A673 (cell line): ENCODE data around the gene MEGF11. TPM values are rescaled to one million over a fixed set of nuclear protein-coding genes. Genes with fewer than 3 reads are reported as not detected.

Experiments
- BruUV-seq: library from RNA; stranded (reverse); fragments of 400-500 nt; replicated peaks from 2 replicates; lab custom pipeline; 2021; lab: Mats Ljungman, UMichigan
- CTCF ChIA-PET: fragments of 300-600 bp; sonication (Branson Sonifier 250); formaldehyde crosslinking; loops from one replicate; lab custom pipeline; 2022; ENCODE audit warnings: antibody characterized with exemption; lab: Charles Lee
- POLR2A ChIA-PET: fragments of 300-600 bp; sonication (Branson Sonifier 250); formaldehyde crosslinking; loops from one replicate; lab custom pipeline; 2022; ENCODE audit warnings: antibody characterized with exemption; ENCODE audit not compliant: low non-redundant PET; lab: Charles Lee
- DNase-seq: peaks from one replicate; pipeline ENCODE4 v3.0.0-alpha.2; 2015; ENCODE audit warnings: low spot score
- H3K27ac ChIP-seq: fragments of 200-600 bp; sonication (generic); 2 replicates; pipeline ENCODE4 v1.5.1; 2016; ENCODE audit warnings: mixed run types, low read depth, mild to moderate bottlenecking, mixed read lengths, antibody characterized with exemption, low read length; ENCODE audit not compliant: poor library complexity, severe bottlenecking
- H3K27me3 ChIP-seq: fragments of 200-600 bp; sonication (generic); replicated peaks from 2 replicates; pipeline ENCODE4 v1.6.1; 2017; ENCODE audit warnings: mixed run types, low read depth, mild to moderate bottlenecking, mixed read lengths, antibody characterized with exemption, low read length; ENCODE audit not compliant: insufficient read depth, poor library complexity
- H3K36me3 ChIP-seq: fragments of 200-600 bp; sonication (generic); 2 replicates; pipeline ENCODE4 v1.6.1; 2016; ENCODE audit warnings: mixed run types, mild to moderate bottlenecking, mixed read lengths, antibody characterized with exemption, low read length; ENCODE audit not compliant: insufficient read depth, poor library complexity, severe bottlenecking
- H3K4me1 ChIP-seq: fragments of 200-600 bp; sonication (generic); 2 replicates; pipeline ENCODE4 v1.6.1; 2017; ENCODE audit warnings: mixed run types, mild to moderate bottlenecking, mixed read lengths, antibody characterized with exemption, low read length; ENCODE audit not compliant: insufficient read depth, poor library complexity, severe bottlenecking
- H3K4me3 ChIP-seq: fragments of 200-600 bp; sonication (generic); 2 replicates; pipeline ENCODE4 v1.5.1; 2016; ENCODE audit warnings: low read depth, mixed run types, mild to moderate bottlenecking, mixed read lengths, low read length; ENCODE audit not compliant: poor library complexity, severe bottlenecking
- H3K9me3 ChIP-seq: fragments of 200-600 bp; sonication (generic); 2 replicates; pipeline ENCODE4 v1.6.1; 2016; ENCODE audit warnings: mixed run types, low read depth, mild to moderate bottlenecking, mixed read lengths, antibody characterized with exemption, low read length; ENCODE audit not compliant: poor library complexity, severe bottlenecking
- EZH2 ChIP-seq: fragments of 200-600 bp; sonication (generic); IDR thresholded peaks from 2 replicates; pipeline ENCODE4 v1.6.1; 2017; ENCODE audit warnings: borderline replicate concordance, low read depth, mild to moderate bottlenecking, mixed read lengths, antibody characterized with exemption, low read length; ENCODE audit not compliant: poor library complexity, severe bottlenecking
- intact Hi-C: fragments of 100-400 bp; cut with micrococcal nuclease; formaldehyde crosslinking; loops from one replicate; pipeline ENCODE4 v1.10.0; 2022; ENCODE audit not compliant: unreplicated experiment
- total RNA-seq: library from RNA; stranded (reverse); gene quantifications from 2 replicates; pipeline ENCODE4 v1.2.3, GENCODE V29; 2021
- TF ChIP-seq, protein P1 (sequence below): fragments of 300-800, 200-600 bp; sonication (generic); conservative IDR thresholded peaks from 2 replicates; pipeline ENCODE4 v1.5.1; 2017; ENCODE audit warnings: low read depth, mild to moderate bottlenecking, antibody characterized with exemption, low read length, moderate library complexity, mixed read lengths

The MEGF11 gene
- total RNA-seq, 1 experiment from 2014 or later, result 0.43 TPM

DNA sequence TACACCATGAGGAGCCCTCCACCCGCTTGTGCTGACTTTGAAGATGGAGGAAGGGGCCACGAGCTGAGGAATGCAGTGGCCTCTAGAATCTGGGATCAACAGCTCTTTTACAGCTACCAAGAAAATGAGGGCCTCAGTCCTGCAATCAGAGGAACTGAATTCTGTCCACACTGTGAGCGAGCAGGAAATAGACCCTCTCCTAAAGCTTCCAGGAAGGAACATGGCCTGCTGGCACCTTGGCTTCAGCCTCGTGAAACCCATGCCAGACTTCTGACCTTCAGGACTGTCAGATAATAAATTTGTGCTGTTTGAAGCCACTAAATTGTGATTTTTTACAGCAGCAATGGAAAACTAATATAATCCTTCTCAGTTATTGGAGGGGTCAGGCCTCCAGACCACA lies 322.3 kb downstream of the MEGF11 start:
- no peaks in the 10 kb centered on the region for H3K9me3 ChIP-seq
- no peaks in the 10 kb centered on the region for H3K4me1 ChIP-seq
- TF ChIP-seq, protein P1, sequence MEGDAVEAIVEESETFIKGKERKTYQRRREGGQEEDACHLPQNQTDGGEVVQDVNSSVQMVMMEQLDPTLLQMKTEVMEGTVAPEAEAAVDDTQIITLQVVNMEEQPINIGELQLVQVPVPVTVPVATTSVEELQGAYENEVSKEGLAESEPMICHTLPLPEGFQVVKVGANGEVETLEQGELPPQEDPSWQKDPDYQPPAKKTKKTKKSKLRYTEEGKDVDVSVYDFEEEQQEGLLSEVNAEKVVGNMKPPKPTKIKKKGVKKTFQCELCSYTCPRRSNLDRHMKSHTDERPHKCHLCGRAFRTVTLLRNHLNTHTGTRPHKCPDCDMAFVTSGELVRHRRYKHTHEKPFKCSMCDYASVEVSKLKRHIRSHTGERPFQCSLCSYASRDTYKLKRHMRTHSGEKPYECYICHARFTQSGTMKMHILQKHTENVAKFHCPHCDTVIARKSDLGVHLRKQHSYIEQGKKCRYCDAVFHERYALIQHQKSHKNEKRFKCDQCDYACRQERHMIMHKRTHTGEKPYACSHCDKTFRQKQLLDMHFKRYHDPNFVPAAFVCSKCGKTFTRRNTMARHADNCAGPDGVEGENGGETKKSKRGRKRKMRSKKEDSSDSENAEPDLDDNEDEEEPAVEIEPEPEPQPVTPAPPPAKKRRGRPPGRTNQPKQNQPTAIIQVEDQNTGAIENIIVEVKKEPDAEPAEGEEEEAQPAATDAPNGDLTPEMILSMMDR, result no peak
- TF ChIP-seq EZH2, result no peak
- intact Hi-C loops, result no loop called here
- no peak overlapping the region for H3K27ac ChIP-seq
- H3K36me3 ChIP-seq, result no peaks in the 10 kb centered on the region
- no peak for DNase-seq
- no peaks in the 10 kb centered on the region for H3K27me3 ChIP-seq
- POLR2A ChIA-PET, result no interaction called here
- CTCF ChIA-PET, result no interaction called here
- no TSS peak for BruUV-seq
- no peak overlapping the region for H3K4me3 ChIP-seq

DNA sequence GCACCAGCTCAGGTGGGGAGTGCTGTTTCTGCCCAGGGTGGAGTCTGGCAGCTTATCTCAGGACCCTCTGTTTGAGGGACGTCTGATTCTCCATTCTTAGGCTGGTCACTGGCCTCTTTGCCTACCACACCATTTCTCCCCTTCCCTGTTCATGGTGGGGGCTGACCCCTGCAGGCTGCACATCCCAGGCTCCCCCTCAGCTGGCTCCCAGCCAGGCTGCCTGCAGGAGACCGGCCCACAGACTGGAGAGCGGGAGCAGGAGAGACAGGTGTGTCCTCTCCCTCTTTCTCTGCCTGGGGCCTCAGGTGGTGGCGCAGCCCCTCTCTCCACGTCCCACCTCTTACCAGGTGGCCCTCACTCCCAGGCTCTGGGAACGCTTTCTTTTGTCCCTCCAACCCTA lies 323.4 kb downstream of the MEGF11 start:
- no peaks in the 10 kb centered on the region for H3K9me3 ChIP-seq
- H3K27me3 ChIP-seq, result no peaks in the 10 kb centered on the region
- POLR2A ChIA-PET, result no interaction called here
- H3K36me3 ChIP-seq, result no peaks in the 10 kb centered on the region
- TF ChIP-seq EZH2, result no peak
- TF ChIP-seq, protein P1, result no peak
- BruUV-seq, result no TSS peak
- intact Hi-C loops, result no loop called here
- H3K4me3 ChIP-seq, result no peak overlapping the region
- no peaks in the 10 kb centered on the region for H3K4me1 ChIP-seq
- CTCF ChIA-PET, result no interaction called here
- no peak for DNase-seq
- H3K27ac ChIP-seq, result no peak overlapping the region

DNA sequence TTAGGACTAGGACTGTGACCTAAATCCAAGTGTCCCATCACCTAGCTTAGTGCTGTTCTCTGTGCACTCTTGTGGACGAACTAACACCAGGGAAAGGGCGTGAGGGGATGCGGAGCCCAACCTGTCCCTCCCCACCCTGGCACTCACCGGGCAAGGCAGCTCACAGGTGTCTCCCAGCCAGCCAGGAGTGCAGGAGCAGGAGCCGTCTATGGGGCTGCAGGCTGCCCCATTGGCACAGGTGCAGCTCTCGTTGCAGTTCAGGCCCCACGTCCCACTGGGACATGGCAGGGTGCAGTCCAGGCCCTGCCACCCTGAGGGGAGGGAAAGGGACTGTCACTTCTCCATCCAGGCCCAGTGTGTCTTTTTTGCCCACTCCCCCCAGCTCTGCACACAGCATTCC lies 324.0 kb downstream of the MEGF11 start:
- Histone ChIP-seq H3K4me1 (no peaks in the 10 kb centered on the region), H3K27ac (no peak overlapping the region), H3K9me3 (no peaks in the 10 kb centered on the region), H3K36me3 (no peaks in the 10 kb centered on the region), H3K27me3 (no peaks in the 10 kb centered on the region), H3K4me3 (no peak overlapping the region)
- BruUV-seq, result no TSS peak
- intact Hi-C loops, result no loop called here
- ChIA-PET POLR2A (no interaction called here), CTCF (no interaction called here)
- DNase-seq, result no peak
- TF ChIP-seq, protein P1, result no peak
- no peak for TF ChIP-seq EZH2
